PFSK-1 (cell line): ENCODE results near the gene CCDC102A.

ENCODE experiments used
- FOXP2 ChIP-seq: optimal IDR thresholded peaks from 2 replicates; pipeline ENCODE3; 2011; ENCODE audit warnings: borderline replicate concordance, control low read depth, inconsistent platforms; ENCODE audit not compliant: insufficient read depth; ENCODE audit errors: extremely low read length, extremely low read depth
- POLR2AphosphoS5 ChIP-seq: IDR thresholded peaks from 2 replicates; pipeline ENCODE4 v1.6.1; 2012; ENCODE audit warnings: low read depth, mild to moderate bottlenecking, control low read depth, low read length, moderate library complexity
- REST ChIP-seq, 2 experiments: IDR thresholded peaks; 2 replicates each; pipeline versions ENCODE4 v1.6.1 to v1.8.0; 2011 to 2012; ENCODE audit warnings: low read depth in 2 of 2, low read length in 2 of 2, control low read depth in 1 of 2, inconsistent platforms in 1 of 2, mild to moderate bottlenecking in 1 of 2, moderate library complexity in 1 of 2; ENCODE audit not compliant: insufficient read depth in 1 of 2
- SIN3A ChIP-seq: IDR thresholded peaks from 2 replicates; pipeline ENCODE4 v1.6.1; 2012; ENCODE audit warnings: mild to moderate bottlenecking, low read length, moderate library complexity, borderline replicate concordance; ENCODE audit not compliant: insufficient read depth
- TAF1 ChIP-seq: IDR thresholded peaks from 2 replicates; pipeline ENCODE4 v1.6.1; 2012; ENCODE audit warnings: low read length, control low read depth, borderline replicate concordance; ENCODE audit not compliant: insufficient read depth

CCDC102A gene

GRCh38 chr16:57473906-57474305, 62.5 kb downstream of the CCDC102A start:
- TF ChIP-seq TAF1 (no peak), FOXP2 (no peak), REST (IDR thresholded peaks at IDR 0.05; ENCODE audit: insufficient read depth in 1 of 2, low read depth in 2 of 2, low read length in 2 of 2) (no peak)

- TF ChIP-seq SIN3A = no peak
- no peak for TF ChIP-seq TAF1
- no peak for TF ChIP-seq REST (IDR thresholded peaks at IDR 0.05; ENCODE audit: insufficient read depth in 1 of 2, low read depth in 2 of 2, low read length in 2 of 2)
- TF ChIP-seq POLR2AphosphoS5 = no peak
- no peak for TF ChIP-seq FOXP2
Observed at GRCh38 chr16:57473176-57473840, 63.1 kb downstream of the CCDC102A start.

- TF ChIP-seq SIN3A (no peak), TAF1 (no peak), REST (IDR thresholded peaks at IDR 0.05; ENCODE audit: insufficient read depth in 1 of 2, low read depth in 2 of 2, low read length in 2 of 2) (no peak), POLR2AphosphoS5 (0 out of 2 replicates have a peak, but pooled peaks have one; percentile 22), FOXP2 (no peak)
Observed at GRCh38 chr16:57472665-57473060, 63.7 kb downstream of the CCDC102A start.

- TF ChIP-seq SIN3A = no peak
- no peak for TF ChIP-seq FOXP2
- TF ChIP-seq POLR2AphosphoS5 = no peak; the same call in 1 of the 2 replicates
Observed at GRCh38 chr16:57471852-57472664, 64.3 kb downstream of the CCDC102A start.

GRCh38 chr16:57471209-57471608, 65.2 kb downstream of the CCDC102A start:
- TF ChIP-seq POLR2AphosphoS5 = no peak

- no peak for TF ChIP-seq FOXP2
Observed at GRCh38 chr16:57470711-57471110, 65.7 kb downstream of the CCDC102A start.

- TF ChIP-seq FOXP2 = no peak
- TF ChIP-seq SIN3A = no peak
- no peak for TF ChIP-seq REST (IDR thresholded peaks at IDR 0.05; ENCODE audit: insufficient read depth in 1 of 2, low read depth in 2 of 2, low read length in 2 of 2)
- no peak for TF ChIP-seq TAF1
- TF ChIP-seq POLR2AphosphoS5 = no peak
Observed at GRCh38 chr16:57469917-57470470, 66.4 kb downstream of the CCDC102A start.
